ENCODE results near the gene ENO2.

DNA sequence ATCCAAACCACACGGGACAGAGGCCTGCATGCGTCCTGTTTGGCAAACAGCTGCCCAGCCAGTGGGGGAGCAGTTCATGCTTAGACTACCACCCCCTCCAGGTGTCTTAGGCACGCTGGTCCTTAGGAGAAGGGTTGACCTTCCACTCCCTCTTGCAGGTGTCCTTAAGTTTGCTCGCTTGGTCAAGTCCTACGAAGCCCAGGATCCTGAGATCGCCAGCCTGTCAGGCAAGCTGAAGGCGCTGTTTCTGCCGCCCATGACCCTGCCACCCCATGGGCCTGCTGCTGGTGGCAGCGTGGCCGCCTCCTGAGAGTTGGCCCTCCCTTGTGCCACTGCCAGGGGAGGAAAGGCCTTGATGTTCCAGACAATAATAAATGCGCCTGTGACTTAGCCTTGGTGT, 31.2 kb downstream of the ENO2 start:
- TF ChIP-seq, protein P1, sequence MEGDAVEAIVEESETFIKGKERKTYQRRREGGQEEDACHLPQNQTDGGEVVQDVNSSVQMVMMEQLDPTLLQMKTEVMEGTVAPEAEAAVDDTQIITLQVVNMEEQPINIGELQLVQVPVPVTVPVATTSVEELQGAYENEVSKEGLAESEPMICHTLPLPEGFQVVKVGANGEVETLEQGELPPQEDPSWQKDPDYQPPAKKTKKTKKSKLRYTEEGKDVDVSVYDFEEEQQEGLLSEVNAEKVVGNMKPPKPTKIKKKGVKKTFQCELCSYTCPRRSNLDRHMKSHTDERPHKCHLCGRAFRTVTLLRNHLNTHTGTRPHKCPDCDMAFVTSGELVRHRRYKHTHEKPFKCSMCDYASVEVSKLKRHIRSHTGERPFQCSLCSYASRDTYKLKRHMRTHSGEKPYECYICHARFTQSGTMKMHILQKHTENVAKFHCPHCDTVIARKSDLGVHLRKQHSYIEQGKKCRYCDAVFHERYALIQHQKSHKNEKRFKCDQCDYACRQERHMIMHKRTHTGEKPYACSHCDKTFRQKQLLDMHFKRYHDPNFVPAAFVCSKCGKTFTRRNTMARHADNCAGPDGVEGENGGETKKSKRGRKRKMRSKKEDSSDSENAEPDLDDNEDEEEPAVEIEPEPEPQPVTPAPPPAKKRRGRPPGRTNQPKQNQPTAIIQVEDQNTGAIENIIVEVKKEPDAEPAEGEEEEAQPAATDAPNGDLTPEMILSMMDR (conservative IDR thresholded peaks at IDR 0.05; ENCODE audit: low read length): no peak
- no peak for TF ChIP-seq EZH2phosphoT487 (IDR thresholded peaks at IDR 0.05; ENCODE audit: borderline replicate concordance)
